IMR-90 (cell line): ENCODE results near the gene DCLRE1B. TPM values are rescaled to one million over a fixed set of nuclear protein-coding genes. Genes with fewer than 3 reads are reported as not detected.
A peak's percentile ranks its signal among the peaks of the same experiment; 100 is the strongest.

Experiments
- ATAC-seq: fragments of 200-7000 bp; cut with Tn5 transposase; 2 replicates; pipeline ENCODE4 v1.9.1; 2020; ENCODE audit warnings: low read depth, mild to moderate bottlenecking, moderate library complexity
- BruUV-seq: library from RNA; stranded (reverse); fragments of 400-500 nt; replicated peaks from 2 replicates; lab custom pipeline; 2021; lab: Mats Ljungman, UMichigan
- CTCF ChIA-PET: fragments of 300-600 bp; formaldehyde crosslinking; extraction: SDS; loops from one replicate; lab custom pipeline; 2021; ENCODE audit warnings: antibody characterized with exemption; lab: Yijun Ruan, JAX
- POLR2A ChIA-PET: fragments of 300-600 bp; sonication (Branson Sonifier 250); formaldehyde crosslinking; loops from one replicate; lab custom pipeline; 2022; ENCODE audit warnings: antibody characterized with exemption; ENCODE audit not compliant: unreplicated experiment; lab: Charles Lee
- DNase-seq: peaks from one replicate; pipeline ENCODE4 v3.0.0; 2013
- H2AFZ ChIP-seq: replicated peaks from 2 replicates; pipeline ENCODE3; 2013; ENCODE audit warnings: low read length, mild to moderate bottlenecking; ENCODE audit not compliant: poor library complexity
- H2AK5ac ChIP-seq: 2 replicates; pipeline ENCODE4 v1.6.1; 2013; ENCODE audit warnings: low read depth, low read length, inconsistent platforms
- H2AK9ac ChIP-seq: replicated peaks from 2 replicates; pipeline ENCODE3; 2013; ENCODE audit warnings: mild to moderate bottlenecking, low read depth, low read length, moderate library complexity; ENCODE audit not compliant: poor library complexity
- H2BK120ac ChIP-seq: 2 replicates; pipeline ENCODE4 v1.6.1; 2013; ENCODE audit warnings: low read depth, low read length, inconsistent platforms
- H2BK15ac ChIP-seq: 3 replicates; pipeline ENCODE4 v1.6.1; 2013; ENCODE audit warnings: low read depth, low read length, inconsistent platforms
- H2BK20ac ChIP-seq: 2 replicates; pipeline ENCODE4 v1.6.1; 2013; ENCODE audit warnings: low read depth, mild to moderate bottlenecking, inconsistent platforms, low read length, moderate library complexity
- H2BK5ac ChIP-seq: 2 replicates; pipeline ENCODE4 v1.6.1; 2013; ENCODE audit warnings: mild to moderate bottlenecking, low read depth, low read length, inconsistent platforms; ENCODE audit not compliant: poor library complexity, severe bottlenecking
- H3K14ac ChIP-seq: replicated peaks from 2 replicates; pipeline ENCODE4 v1.6.1; 2013; ENCODE audit warnings: low read depth, low read length, inconsistent platforms
- H3K18ac ChIP-seq: 2 replicates; pipeline ENCODE4 v1.6.1; 2013; ENCODE audit warnings: low read depth, low read length, control low read depth
- H3K23ac ChIP-seq: 2 replicates; pipeline ENCODE4 v1.6.1; 2013; ENCODE audit warnings: low read depth, low read length, inconsistent platforms
- H3K27ac ChIP-seq: 2 replicates; pipeline ENCODE4 v1.5.1; 2013; ENCODE audit warnings: mild to moderate bottlenecking, control low read depth, low read length; ENCODE audit not compliant: insufficient read depth
- H3K27me3 ChIP-seq: 2 replicates; pipeline ENCODE4 v1.6.1; 2013; ENCODE audit warnings: low read length; ENCODE audit not compliant: control insufficient read depth, insufficient read depth
- H3K36me3 ChIP-seq: 2 replicates; pipeline ENCODE4 v1.6.1; 2013; ENCODE audit warnings: low read length, mixed read lengths; ENCODE audit not compliant: control insufficient read depth, insufficient read depth
- H3K4ac ChIP-seq: 2 replicates; pipeline ENCODE4 v1.6.1; 2013; ENCODE audit warnings: low read depth, low read length, inconsistent platforms
- H3K4me1 ChIP-seq: 2 replicates; pipeline ENCODE4 v1.6.1; 2013; ENCODE audit warnings: low read length, mixed read lengths; ENCODE audit not compliant: control insufficient read depth, insufficient read depth
- H3K4me2 ChIP-seq: 2 replicates; pipeline ENCODE4 v1.6.1; 2013; ENCODE audit warnings: low read depth, mild to moderate bottlenecking, control low read depth, low read length, moderate library complexity
- H3K4me3 ChIP-seq: 2 replicates; pipeline ENCODE4 v1.5.1; 2013; ENCODE audit warnings: low read depth, mild to moderate bottlenecking, control low read depth, low read length, moderate library complexity; ENCODE audit not compliant: insufficient read depth
- H3K56ac ChIP-seq: 2 replicates; pipeline ENCODE4 v1.6.1; 2013; ENCODE audit warnings: low read length, inconsistent platforms; ENCODE audit not compliant: insufficient read depth; ENCODE audit errors: extremely low read depth
- H3K79me1 ChIP-seq, 2 experiments: 2 replicates each; pipeline ENCODE4 v1.6.1; 2013; ENCODE audit warnings: low read length in 2 of 2, inconsistent platforms in 1 of 2, low read depth in 1 of 2
- H3K9ac ChIP-seq: 2 replicates; pipeline ENCODE4 v1.6.1; 2013; ENCODE audit warnings: low read depth, low read length, control low read depth
- H3K9me1 ChIP-seq: 2 replicates; pipeline ENCODE4 v1.6.1; 2013; ENCODE audit warnings: low read length, inconsistent platforms; ENCODE audit not compliant: insufficient read depth
- H3K9me3 ChIP-seq: 2 replicates; pipeline ENCODE4 v1.6.1; 2013; ENCODE audit warnings: low read length; ENCODE audit not compliant: control insufficient read depth, insufficient read depth
- H4K20me1 ChIP-seq: 2 replicates; pipeline ENCODE4 v1.6.1; 2013; ENCODE audit warnings: low read length, inconsistent platforms; ENCODE audit not compliant: insufficient read depth
- H4K5ac ChIP-seq: 2 replicates; pipeline ENCODE4 v1.6.1; 2013; ENCODE audit warnings: mild to moderate bottlenecking, low read depth, low read length, control low read depth
- H4K8ac ChIP-seq, 2 experiments: 2 replicates each; pipeline ENCODE4 v1.6.1; 2013; ENCODE audit warnings: low read depth in 2 of 2, low read length in 2 of 2, control low read depth in 1 of 2, inconsistent platforms in 1 of 2
- H4K91ac ChIP-seq: 2 replicates; pipeline ENCODE4 v1.6.1; 2013; ENCODE audit warnings: low read depth, low read length, inconsistent platforms; ENCODE audit not compliant: insufficient read depth
- CEBPB ChIP-seq: IDR thresholded peaks from 2 replicates; pipeline ENCODE4 v1.6.1; 2012; ENCODE audit warnings: low read depth, low read length, improper control_type of control experiment
- POLR2A ChIP-seq: IDR thresholded peaks from 2 replicates; pipeline ENCODE4 v1.6.1; 2012; ENCODE audit warnings: mild to moderate bottlenecking, low read depth, low read length
- WGBS, 2 experiments: methylation state at CpG; one replicate each; pipeline versions ENCODE4 v1.1.5 to v1.1.7; 2013; ENCODE audit warnings: missing lambda C conversion rate in 2 of 2; ENCODE audit not compliant: insufficient read length in 1 of 2; ENCODE audit errors: extremely low coverage in 2 of 2; 5-methylcytosine and 5-hydroxymethylcytosine counted together
- dilution Hi-C: fragments of 300-500 bp; cut with HindIII; formaldehyde crosslinking; loops from one replicate; pipeline ENCODE4 v1.14.3; 2018; ENCODE audit warnings: low sequenced_read_pairs; ENCODE audit not compliant: unreplicated experiment
- in situ Hi-C: fragments of 300-500 bp; cut with MboI; formaldehyde crosslinking; loops from 3 replicates; pipeline ENCODE4 v1.14.3; 2019; ENCODE audit warnings: low sequenced_read_pairs, inconsistent platforms, mixed read lengths
- intact Hi-C: fragments of 100-400 bp; cut with micrococcal nuclease; formaldehyde crosslinking; loops from 2 replicates; pipeline ENCODE4 v1.10.0; 2022
- polyA plus RNA-seq, 3 experiments: library from polyadenylated mRNA; depleted of rRNA; stranded (reverse); fragments of >200 nt; gene quantifications; 2 replicates each; pipeline ENCODE4 v1.2.3, GENCODE V29; 2012; ENCODE audit warnings: low replicate concordance in 1 of 3
- total RNA-seq: library from RNA; depleted of rRNA; stranded (reverse); fragments of >200 nt; gene quantifications from 2 replicates; pipeline ENCODE4 v1.2.3, GENCODE V29; 2012

Gene DCLRE1B
- total and polyA plus RNA-seq, 2 of the 4 experiments (the other 2 are of a cell fraction): 4.9 to 6.1 TPM

DNA sequence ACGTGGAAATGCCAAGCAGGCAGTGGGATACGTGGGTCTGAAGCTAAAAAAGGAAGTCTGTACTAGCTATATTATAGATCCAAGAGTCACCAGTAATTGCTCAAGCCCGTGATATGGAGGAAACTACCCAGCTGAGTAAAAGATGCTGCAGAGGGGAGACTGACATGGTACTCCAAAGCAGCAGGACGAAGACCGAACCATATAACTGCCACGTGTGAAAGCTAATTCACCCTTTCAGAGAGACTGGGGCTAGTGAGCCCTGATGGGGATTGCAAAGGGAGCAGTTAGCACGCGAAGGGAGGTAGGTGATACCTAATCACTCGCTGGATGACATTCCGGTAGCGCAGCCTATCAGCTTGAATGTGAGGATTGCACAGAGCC is 843 bp upstream of the DCLRE1B start:
- DNase-seq (no peak), ATAC-seq (no peak)
- dilution Hi-C loops (no loop called here), intact Hi-C loops (loop anchor here (1.0 to 10.0 kb wide), 3 partner anchors 92 to 509 kb away; partner anchors contain the start of genes MAGI3, PHTF1 and RSBN1), in situ Hi-C loops (loop anchor here (5.0 to 25.0 kb wide), 2 partner anchors 67 to 767 kb away; no protein-coding TSS in a partner anchor)
- Histone ChIP-seq H3K23ac (peak overlapping the region; percentile 87), H3K9me1 (peaks cover 3% of the 10 kb centered on the region), H3K9me3 (no peaks in the 10 kb centered on the region), H4K91ac (peak overlapping the region; percentile 59), H3K4me1 (no peaks in the 10 kb centered on the region), H3K18ac (peak overlapping the region; percentile 71), H3K56ac (peak overlapping the region; percentile 85), H3K4ac (peak overlapping the region; percentile 71), H2AK9ac (peak overlapping the region; percentile 82), H4K20me1 (no peaks in the 10 kb centered on the region), H2BK5ac (peak overlapping the region; percentile 63), H3K27ac (peak overlapping the region; percentile 83), H2AK5ac (peak overlapping the region; percentile 53), H4K5ac (peak overlapping the region; percentile 79), H2BK120ac (peak overlapping the region; percentile 43), H3K36me3 (peaks cover 9% of the 10 kb centered on the region), H3K4me3 (peak overlapping the region; percentile 58), H3K14ac (peak overlapping the region; percentile 75), H2BK20ac (peak overlapping the region; percentile 2; the same call in 1 of the 2 replicates), H2BK15ac (peak overlapping the region; percentile 45; the same call in 2 of the 3 replicates), H4K8ac (peak overlapping the region; percentile 68 to 81), H3K9ac (peak overlapping the region; percentile 86), H3K79me1 (peaks cover 29 to 50% of the 10 kb centered on the region in 2 experiments), H2AFZ (peak overlapping the region; percentile 91), H3K27me3 (no peaks in the 10 kb centered on the region), H3K4me2 (peak overlapping the region; percentile 88)
- TSS peak; percentile 64 for BruUV-seq
- CTCF ChIA-PET: no interaction called here
- no CpG with 5 or more reads among the region's 11 CpGs for WGBS, 2 experiments
- POLR2A ChIA-PET: interaction anchor here (0.6 to 2.3 kb wide), 3 partner anchors 9 to 161 kb away, joined by 4 to 9 read pairs (median 6); partner anchors contain the start of gene HIPK1
- peak; percentile 24; the same call in 1 of the 2 replicates for TF ChIP-seq CEBPB
- no peak for TF ChIP-seq POLR2A
